ENCODE data around the gene RFX1. TPM values are rescaled to one million over a fixed set of nuclear protein-coding genes. Genes with fewer than 3 reads are reported as not detected.

RFX1 gene
- total and polyA plus RNA-seq, 2 experiments from 2014 or later, result 1.7 to 2.5 TPM

- TF ChIP-seq EZH2phosphoT487 (IDR thresholded peaks at IDR 0.05; ENCODE audit: insufficient read depth, low read depth) (no peak), EZH2 (IDR thresholded peaks at IDR 0.05; ENCODE audit: insufficient read depth, poor library complexity, severe bottlenecking) (no peak)
- H3K27ac ChIP-seq, result no peak overlapping the region
- peaks cover under 1% of the 10 kb centered on the region; the same call in 1 of the 2 replicates for H3K4me1 ChIP-seq (ENCODE audit: insufficient read depth)
- no peaks in the 10 kb centered on the region for H3F3A ChIP-seq (ENCODE audit: insufficient read depth)
- H3K4me2 ChIP-seq (ENCODE audit: unreplicated experiment), result no peak overlapping the region
- H4K20me1 ChIP-seq (ENCODE audit: insufficient read depth), result no peaks in the 10 kb centered on the region
- no peak overlapping the region for H3K9ac ChIP-seq
- peaks cover 41% of the 10 kb centered on the region for H3K79me2 ChIP-seq (ENCODE audit: insufficient read depth)
- H3K4me3 ChIP-seq, result no peak overlapping the region
- in situ Hi-C loops (cut with MboI), result no loop called here
- H3K9me3 ChIP-seq (ENCODE audit: low read depth), result peaks cover 8% of the 10 kb centered on the region
- no peak overlapping the region for H2AFZ ChIP-seq
- 0 out of 2 replicates have a peak, but pooled peaks cover 6% of the 10 kb centered on the region for H3K36me3 ChIP-seq (ENCODE audit: low read depth)
- H3K9me2 ChIP-seq (ENCODE audit: insufficient read depth), result no peaks in the 10 kb centered on the region
- 90 to 91% methylated on average over 6 of the region's 6 CpGs for WGBS, 2 experiments (ENCODE audit: low coverage in 1 of 2, low lambda C conversion rate in 2 of 2, missing lambda C conversion rate in 2 of 2)
- H3K27me3 ChIP-seq (replicated peaks; ENCODE audit: insufficient read depth), result no peaks in the 10 kb centered on the region
- DNase-seq, result no peak
These were observed 8.5 kb downstream of the RFX1 start for GRCh38 chr19:13997631-13997962.

DNA sequence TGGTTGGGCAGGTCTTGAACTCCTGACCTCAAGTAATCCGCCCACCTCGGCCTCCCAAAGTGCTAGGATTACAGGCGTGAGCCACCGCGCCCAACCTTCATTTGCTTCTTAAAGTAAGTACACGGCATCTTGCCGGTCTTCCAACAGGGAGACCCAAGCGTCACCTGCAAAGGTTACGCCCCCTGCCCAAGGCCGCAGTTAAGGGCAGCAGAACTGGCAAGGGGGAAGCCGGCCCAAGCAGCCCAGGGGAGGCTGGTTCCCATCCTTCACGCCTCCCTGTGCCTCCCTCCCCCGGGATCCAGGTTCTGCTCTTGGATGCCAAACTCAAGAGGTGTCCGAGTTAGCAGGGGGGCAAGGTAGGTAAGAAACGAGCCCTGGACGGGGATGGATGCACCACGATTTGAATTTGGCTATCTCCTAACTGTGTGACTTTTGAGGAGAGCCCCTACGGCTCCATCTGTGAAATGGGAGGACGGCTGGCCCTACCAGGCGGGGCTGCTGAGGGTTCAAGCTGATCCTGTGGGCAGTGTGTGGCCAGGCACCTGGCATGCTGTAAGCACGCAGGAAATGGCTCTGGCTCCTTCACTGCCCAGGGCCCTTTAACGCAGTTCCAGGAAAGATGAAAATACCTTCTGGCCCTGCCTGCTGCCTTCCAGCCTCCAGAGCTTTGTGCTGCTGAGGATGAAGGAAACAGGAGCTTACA is 9.0 kb downstream of the RFX1 start:
- Histone ChIP-seq H3K27ac (no peak overlapping the region), H2AFZ (no peak overlapping the region), H3K9ac (no peak overlapping the region), H3K4me3 (no peak overlapping the region), H3F3A (ENCODE audit: insufficient read depth) (no peaks in the 10 kb centered on the region), H3K4me2 (ENCODE audit: unreplicated experiment) (no peak overlapping the region), H3K79me2 (ENCODE audit: insufficient read depth) (peaks cover 38% of the 10 kb centered on the region), H3K36me3 (ENCODE audit: low read depth) (0 out of 2 replicates have a peak, but pooled peaks cover 6% of the 10 kb centered on the region), H3K9me2 (ENCODE audit: insufficient read depth) (no peaks in the 10 kb centered on the region), H4K20me1 (ENCODE audit: insufficient read depth) (no peaks in the 10 kb centered on the region), H3K9me3 (ENCODE audit: low read depth) (peaks cover 8% of the 10 kb centered on the region), H3K27me3 (replicated peaks; ENCODE audit: insufficient read depth) (no peaks in the 10 kb centered on the region), H3K4me1 (ENCODE audit: insufficient read depth) (no peaks in the 10 kb centered on the region)
- no peak for DNase-seq
- in situ Hi-C loops (cut with MboI), result no loop called here
- TF ChIP-seq EZH2phosphoT487 (IDR thresholded peaks at IDR 0.05; ENCODE audit: insufficient read depth, low read depth) (no peak), EZH2 (IDR thresholded peaks at IDR 0.05; ENCODE audit: insufficient read depth, poor library complexity, severe bottlenecking) (no peak)
- 96 to 97% methylated on average over 22 of the region's 22 CpGs for WGBS, 2 experiments (ENCODE audit: low coverage in 1 of 2, low lambda C conversion rate in 2 of 2, missing lambda C conversion rate in 2 of 2)

- H3K4me2 ChIP-seq (ENCODE audit: unreplicated experiment), result no peak overlapping the region
- WGBS, 2 experiments (ENCODE audit: low coverage in 1 of 2, low lambda C conversion rate in 2 of 2, missing lambda C conversion rate in 2 of 2), result 82 to 87% methylated on average over 13 to 14 of the region's 14 CpGs
- no peaks in the 10 kb centered on the region for H3K27me3 ChIP-seq (replicated peaks; ENCODE audit: insufficient read depth)
These were observed 10.0 kb downstream of the RFX1 start for GRCh38 chr19:13995878-13996765.

DNA sequence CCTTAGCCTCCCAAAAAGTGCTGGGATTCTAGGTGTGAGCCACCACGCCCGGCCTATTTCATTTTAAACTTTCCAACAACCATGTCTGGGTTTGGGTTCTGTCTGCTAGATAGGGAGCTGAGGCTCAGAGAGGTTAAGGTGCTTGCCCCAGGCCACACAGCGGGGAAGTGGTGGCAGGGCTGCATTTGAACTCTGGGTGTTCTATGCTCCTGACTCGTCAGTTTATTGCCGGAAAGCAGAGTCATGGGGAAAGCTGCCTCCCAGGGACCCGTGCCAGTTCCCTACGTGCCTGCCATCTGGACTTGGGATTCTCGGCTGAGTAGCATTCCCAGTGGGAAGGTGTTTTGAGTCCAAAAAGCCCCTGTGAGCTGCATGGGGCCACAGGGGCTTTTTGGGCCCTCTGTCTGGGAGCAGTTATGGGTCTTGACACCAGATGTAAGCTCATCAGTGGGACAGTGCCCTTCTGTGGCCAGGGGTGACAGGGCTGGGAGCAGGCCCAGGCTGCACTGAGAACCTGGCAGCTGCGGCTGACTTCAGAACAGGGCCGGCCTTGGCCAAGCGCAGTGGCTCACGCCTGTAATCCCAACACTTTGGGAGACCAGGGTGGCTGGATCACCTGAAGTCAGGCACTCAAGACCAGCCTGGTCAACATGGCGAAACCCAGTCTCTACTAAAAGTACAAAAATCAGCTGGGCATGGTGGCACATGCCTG is 10.9 kb downstream of the RFX1 start:
- Histone ChIP-seq H4K20me1 (ENCODE audit: insufficient read depth) (no peaks in the 10 kb centered on the region), H3K9me3 (ENCODE audit: low read depth) (peaks cover 8% of the 10 kb centered on the region), H3K9me2 (ENCODE audit: insufficient read depth) (no peaks in the 10 kb centered on the region), H3K4me2 (ENCODE audit: unreplicated experiment) (no peak overlapping the region), H2AFZ (no peak overlapping the region), H3K4me1 (ENCODE audit: insufficient read depth) (no peaks in the 10 kb centered on the region), H3K4me3 (no peak overlapping the region), H3K36me3 (ENCODE audit: low read depth) (0 out of 2 replicates have a peak, but pooled peaks cover 6% of the 10 kb centered on the region), H3F3A (ENCODE audit: insufficient read depth) (no peaks in the 10 kb centered on the region), H3K79me2 (ENCODE audit: insufficient read depth) (peaks cover 19% of the 10 kb centered on the region), H3K27ac (peak overlapping the region; percentile 49), H3K27me3 (replicated peaks; ENCODE audit: insufficient read depth) (no peaks in the 10 kb centered on the region), H3K9ac (peak overlapping the region; percentile 36; the same call in 1 of the 2 replicates)
- in situ Hi-C loops (cut with MboI), result no loop called here
- no peak for TF ChIP-seq EZH2 (IDR thresholded peaks at IDR 0.05; ENCODE audit: insufficient read depth, poor library complexity, severe bottlenecking)
- no peak for TF ChIP-seq EZH2phosphoT487 (IDR thresholded peaks at IDR 0.05; ENCODE audit: insufficient read depth, low read depth)
- WGBS, 2 experiments (ENCODE audit: low coverage in 1 of 2, low lambda C conversion rate in 2 of 2, missing lambda C conversion rate in 2 of 2), result 44 to 46% methylated on average over 13 of the region's 13 CpGs
- DNase-seq, result peak; percentile 79

More at GRCh38 chr19:13995878-13996765, 10.0 kb downstream of the RFX1 start:
- Histone ChIP-seq H4K20me1 (ENCODE audit: insufficient read depth) (no peaks in the 10 kb centered on the region), H3F3A (ENCODE audit: insufficient read depth) (no peaks in the 10 kb centered on the region), H3K27ac (no peak overlapping the region), H3K9me2 (ENCODE audit: insufficient read depth) (no peaks in the 10 kb centered on the region), H3K4me1 (ENCODE audit: insufficient read depth) (no peaks in the 10 kb centered on the region), H3K9ac (no peak overlapping the region), H3K4me3 (no peak overlapping the region), H2AFZ (no peak overlapping the region), H3K79me2 (ENCODE audit: insufficient read depth) (peaks cover 28% of the 10 kb centered on the region), H3K9me3 (ENCODE audit: low read depth) (peaks cover 8% of the 10 kb centered on the region), H3K36me3 (ENCODE audit: low read depth) (0 out of 2 replicates have a peak, but pooled peaks cover 6% of the 10 kb centered on the region)
- TF ChIP-seq EZH2phosphoT487 (IDR thresholded peaks at IDR 0.05; ENCODE audit: insufficient read depth, low read depth), result no peak
- no peak for TF ChIP-seq EZH2 (IDR thresholded peaks at IDR 0.05; ENCODE audit: insufficient read depth, poor library complexity, severe bottlenecking)
- in situ Hi-C loops (cut with MboI), result no loop called here
- DNase-seq, result no peak

All from GM23248 (cell line).